Stimulated activated CD4-positive, alpha-beta T cell treated with anti-CD3 and anti-CD28 coated beads, Interleukin-1b, Interleukin-23, amount 100 ng/mL, for 1 hour (primary cell): Measurements from ENCODE around the gene TMEM95.

Experiments
- DNase-seq, 2 donors: peaks; one replicate each; pipeline ENCODE4 v3.0.0-alpha.2; 2020; ENCODE audit warnings: low read depth in 2 of 2

The TMEM95 gene

GRCh38 chr17:7374353-7374752, 19.4 kb downstream of the TMEM95 start:
- no peak for DNase-seq

- DNase-seq, result no peak
Observed at GRCh38 chr17:7379134-7379533, 24.2 kb downstream of the TMEM95 start.

GRCh38 chr17:7380321-7380720, 25.4 kb downstream of the TMEM95 start:
- DNase-seq, result no peak

- no peak for DNase-seq
Observed at GRCh38 chr17:7380855-7381683, 26.1 kb downstream of the TMEM95 start, which contains the start of gene TNK1. Gene TNK1 (plus strand): TSS chr17:7381089. CDS start chr17:7382927, 1,838 bp downstream.

DNA sequence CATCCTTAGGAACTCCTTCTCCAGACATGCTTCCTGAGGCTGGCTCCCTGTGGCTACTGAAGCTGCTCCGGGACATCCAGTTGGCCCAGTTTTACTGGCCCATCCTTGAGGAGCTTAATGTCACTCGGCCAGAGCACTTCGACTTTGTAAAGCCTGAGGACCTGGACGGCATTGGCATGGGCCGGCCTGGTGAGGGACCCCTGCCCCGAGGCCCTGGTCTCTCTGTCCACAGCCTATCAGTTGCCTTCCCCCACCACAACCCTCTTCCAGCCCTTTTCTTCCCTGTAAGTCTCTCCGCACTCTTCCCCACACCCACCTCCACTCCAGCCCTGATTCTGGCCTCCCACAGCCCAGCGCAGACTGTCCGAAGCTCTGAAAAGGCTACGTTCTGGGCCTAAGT, 27.9 kb downstream of the TMEM95 start:
- no peak for DNase-seq

DNA sequence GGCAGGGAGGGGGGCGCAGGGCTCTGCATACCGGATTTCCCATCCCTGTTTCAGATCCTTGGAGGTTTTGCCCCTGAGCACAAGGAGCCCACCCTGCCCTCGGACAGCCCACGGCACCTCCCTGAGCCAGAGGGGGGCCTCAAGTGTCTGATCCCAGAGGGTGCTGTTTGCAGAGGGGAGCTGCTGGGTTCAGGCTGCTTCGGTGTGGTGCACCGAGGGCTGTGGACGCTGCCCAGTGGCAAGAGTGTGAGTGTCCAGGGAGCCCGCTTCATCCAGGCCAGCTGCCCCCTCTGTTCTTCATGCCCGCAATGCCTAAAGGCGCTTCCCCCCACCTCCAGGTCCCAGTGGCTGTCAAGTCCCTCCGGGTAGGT, 28.4 kb downstream of the TMEM95 start:
- no peak for DNase-seq

GRCh38 chr17:7383742-7384488, 29.0 kb downstream of the TMEM95 start:
- DNase-seq, result peak; percentile 49 to 60

DNA sequence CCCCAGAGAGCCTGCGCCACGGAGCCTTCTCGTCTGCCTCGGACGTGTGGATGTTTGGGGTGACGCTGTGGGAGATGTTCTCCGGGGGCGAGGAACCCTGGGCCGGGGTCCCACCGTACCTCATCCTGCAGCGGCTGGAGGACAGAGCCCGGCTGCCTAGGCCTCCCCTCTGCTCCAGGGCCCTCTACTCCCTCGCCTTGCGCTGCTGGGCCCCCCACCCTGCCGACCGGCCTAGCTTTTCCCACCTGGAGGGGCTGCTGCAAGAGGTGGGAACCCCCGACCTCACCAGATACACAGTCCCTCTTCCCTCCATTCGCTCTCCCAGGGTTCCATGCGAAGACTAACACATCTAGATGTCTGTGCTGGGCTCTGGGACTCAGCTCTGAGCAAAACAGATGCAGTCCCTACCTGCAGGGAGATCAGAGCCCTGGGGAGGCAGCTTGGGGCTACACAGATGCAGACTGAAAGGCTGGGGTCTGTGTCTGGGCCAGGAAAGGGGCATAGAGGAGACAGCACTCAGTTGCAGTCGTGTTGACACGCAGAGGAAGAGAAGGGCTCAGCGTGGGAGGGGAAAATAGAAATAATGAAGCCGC, 29.6 kb downstream of the TMEM95 start:
- DNase-seq, result no peak

- DNase-seq, result no peak
Observed at GRCh38 chr17:7388856-7389255, 33.9 kb downstream of the TMEM95 start.

DNA sequence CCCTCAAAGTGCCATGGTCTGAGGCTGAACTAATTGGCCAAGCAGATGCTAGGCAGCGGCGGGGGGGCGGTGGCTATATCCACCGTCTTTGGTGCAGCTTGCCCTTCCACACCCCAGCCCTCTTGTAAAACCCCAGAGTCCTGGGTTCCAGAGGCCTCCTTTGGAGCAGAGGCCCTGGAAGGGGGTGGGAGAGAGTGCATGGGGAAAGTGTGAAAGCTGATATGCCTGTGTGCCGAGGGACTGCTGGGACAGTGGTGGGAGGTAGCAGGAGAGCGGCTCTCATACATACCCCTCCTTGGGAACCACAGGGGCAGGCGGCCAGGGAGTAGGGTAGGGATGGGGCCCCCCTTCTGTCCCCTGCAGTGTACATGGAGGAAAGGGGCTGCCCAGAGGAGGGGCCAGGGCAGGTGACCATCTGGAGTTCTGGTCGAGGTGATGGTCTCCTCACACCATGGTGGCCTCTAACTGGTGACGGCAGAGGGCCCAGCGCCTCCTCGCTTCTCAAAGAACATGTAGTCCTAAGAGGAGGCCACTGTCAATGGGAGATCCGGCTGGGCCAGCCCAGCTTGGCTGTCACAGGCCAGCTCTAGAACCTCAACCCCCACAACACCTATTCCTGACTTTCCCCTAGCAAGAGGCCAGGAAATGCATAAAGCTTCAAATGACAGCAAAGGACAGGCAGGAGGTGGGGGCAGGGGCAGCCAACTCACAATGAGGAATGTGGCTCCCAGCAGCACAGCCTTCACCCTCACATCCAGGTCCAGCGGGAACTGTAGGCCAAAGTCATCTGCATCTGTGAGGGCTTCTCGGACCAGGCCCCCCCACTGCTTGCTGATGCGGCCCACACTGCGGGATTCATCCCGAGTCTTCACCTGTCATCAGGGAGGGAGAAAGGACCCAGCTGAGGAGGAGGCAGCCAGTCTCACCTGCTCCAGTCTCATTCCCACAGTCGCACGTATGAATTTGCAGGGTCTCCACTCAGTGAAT, 35.3 kb downstream of the TMEM95 start:
- DNase-seq, result no peak

GRCh38 chr17:7391307-7391706, 36.4 kb downstream of the TMEM95 start:
- DNase-seq, result no peak

GRCh38 chr17:7392696-7393612, 38.0 kb downstream of the TMEM95 start:
- DNase-seq, result no peak

DNA sequence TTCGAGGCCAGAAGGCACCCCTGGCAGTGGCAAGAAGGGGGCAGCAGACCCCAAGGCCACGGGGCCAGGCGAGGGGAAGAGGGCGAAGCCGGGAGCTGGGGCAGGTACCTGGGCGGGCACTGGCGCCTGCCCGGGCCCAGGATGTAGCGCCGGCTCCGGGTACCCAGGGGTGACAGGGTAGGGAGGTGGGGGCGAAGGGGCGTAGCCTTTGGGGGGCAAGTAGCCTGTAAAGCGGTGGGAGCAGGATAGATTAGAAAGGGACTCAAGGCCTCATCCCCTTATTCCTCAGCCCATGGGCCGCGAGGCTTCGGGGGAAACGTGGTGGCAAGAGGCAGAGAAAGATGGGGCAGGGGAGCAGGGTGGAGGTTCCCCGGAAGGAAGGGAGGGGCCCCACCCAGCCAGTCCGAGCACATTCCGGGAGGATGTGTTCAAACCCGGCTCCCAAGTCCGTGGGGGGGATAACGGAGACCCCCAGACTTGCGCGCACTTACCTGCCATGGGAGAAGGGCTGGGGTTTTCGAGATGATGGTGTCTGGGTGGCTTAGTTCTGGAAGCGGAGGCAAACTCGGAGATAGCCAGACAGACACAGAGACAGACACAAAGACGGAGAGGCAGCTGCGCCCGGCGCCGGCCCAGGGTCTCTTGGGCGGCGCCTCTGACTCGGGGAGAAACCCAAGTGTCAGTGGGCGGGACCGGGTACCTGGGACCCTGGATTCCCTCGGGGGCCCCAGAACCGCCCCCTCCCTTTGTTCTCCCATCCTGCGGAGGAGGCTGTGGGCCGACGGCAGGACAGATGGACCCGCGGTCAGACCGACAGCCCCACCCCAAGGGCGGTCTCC, 38.9 kb downstream of the TMEM95 start:
- DNase-seq, result peak; percentile 23 to 37

GRCh38 chr17:7394452-7395191, 39.7 kb downstream of the TMEM95 start, which contains the start of gene PLSCR3:
Gene PLSCR3 (minus strand): TSS chr17:7394525. CDS start chr17:7394110, 415 bp downstream.
- DNase-seq, result peak; percentile 52 to 78

GRCh38 chr17:7396147-7396546, 41.2 kb downstream of the TMEM95 start:
- DNase-seq, result no peak

DNA sequence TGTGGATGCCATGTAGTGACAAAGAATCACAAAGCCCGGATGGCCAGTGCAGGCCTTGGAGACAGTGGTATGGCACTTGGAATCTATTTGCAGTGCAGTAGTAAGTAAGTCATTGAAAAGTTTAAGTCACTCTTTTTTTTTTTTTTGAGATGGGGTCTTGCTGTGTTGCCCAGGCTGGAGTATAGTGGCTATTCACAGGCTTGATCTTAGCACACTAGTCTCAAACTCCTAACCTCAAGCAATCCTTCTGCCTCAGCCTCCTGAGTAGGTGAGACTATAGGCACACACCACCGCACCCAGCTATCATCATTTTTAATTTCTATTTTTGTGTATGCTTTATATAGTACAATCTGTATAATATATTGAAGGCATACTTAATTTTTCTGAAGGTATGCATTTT, 43.7 kb downstream of the TMEM95 start:
- DNase-seq, result no peak

- no peak for DNase-seq
Observed at GRCh38 chr17:7403043-7403726, 48.2 kb downstream of the TMEM95 start.

- DNase-seq, result no peak
Observed at GRCh38 chr17:7403727-7403976, 48.7 kb downstream of the TMEM95 start.
